HG03442 (cell line): ENCODE results near the gene DUS2.
"Not testable (repeated sequence)": the region's sequence is repeated elsewhere in the genome, so short reads cannot be mapped to it uniquely, and the experiment has no call there.

Source experiments
- ATAC-seq: cut with Tn5 transposase; IDR thresholded peaks from one replicate; pipeline ENCODE4 v1.9.1; 2021; ENCODE audit warnings: mild to moderate bottlenecking, moderate library complexity; ENCODE audit not compliant: unreplicated experiment

The DUS2 gene

DNA sequence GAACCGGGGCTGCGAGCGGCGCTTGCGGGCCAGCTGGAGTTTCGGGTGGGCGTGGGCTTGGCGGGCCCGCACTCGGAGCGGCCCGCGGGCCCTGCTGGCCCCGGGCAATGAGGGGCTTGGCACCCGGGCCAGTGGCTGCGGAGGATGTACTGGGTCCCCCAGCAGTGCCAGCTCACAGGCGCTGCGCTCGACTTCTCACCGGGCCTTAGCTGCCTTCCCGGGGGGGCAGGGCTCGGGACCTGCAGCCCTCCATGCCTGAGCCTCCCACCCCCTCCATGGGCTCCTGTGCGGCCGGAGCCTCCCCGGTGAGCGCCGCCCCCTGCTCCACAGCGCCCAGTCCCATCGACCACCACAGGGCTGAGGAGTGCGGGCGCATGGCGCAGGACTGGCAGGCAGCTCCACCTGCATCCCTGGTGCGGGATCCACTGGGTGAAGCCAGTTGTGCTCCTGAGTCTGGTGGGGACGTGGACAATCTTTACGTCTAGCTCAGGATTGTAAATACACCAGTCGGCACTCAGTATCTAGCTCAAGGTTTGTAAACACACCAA lies 24.8 kb upstream of the DUS2 start:
- not testable (repeated sequence) for ATAC-seq

DNA sequence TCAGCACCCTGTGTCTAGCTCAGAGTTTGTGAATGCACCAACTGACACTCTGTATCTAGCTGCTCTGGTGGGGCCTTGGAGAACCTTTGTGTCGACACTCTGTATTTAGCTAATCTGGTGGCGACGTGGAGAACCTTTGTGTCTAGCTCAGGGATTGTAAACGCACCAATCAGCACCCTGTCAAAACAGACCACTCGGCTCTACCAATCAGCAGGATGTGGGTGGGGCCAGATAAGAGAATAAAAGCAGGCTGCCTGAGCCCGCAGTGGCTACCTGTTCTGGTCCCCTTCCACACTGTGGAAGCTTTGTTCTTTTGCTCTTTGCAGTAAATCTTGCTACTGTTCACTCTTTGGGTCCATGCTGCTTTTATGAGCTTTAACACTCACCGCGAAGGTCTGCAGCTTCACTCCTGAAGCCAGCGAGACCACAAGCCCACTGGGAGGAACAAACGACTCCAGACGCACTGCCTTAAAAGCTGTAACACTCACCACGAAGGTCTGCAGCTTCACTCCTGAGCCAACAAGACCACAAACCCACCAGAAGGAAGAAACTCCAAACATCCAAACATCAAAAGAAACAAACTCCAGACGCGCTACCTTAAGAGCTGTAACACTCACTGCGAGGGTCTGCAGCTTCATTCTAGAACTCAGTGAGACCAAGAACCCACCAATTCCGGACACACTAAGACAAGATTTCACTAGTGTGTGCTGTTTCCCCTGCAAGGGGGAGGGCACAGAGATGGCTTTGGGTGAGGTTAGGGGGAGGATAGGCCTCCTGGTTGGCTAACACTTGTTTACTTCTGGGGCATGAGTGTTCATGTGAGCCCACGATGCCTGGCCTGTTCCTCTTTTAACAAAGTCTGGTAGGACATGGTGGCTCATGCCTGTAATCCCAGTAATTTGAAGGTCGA lies 24.1 kb upstream of the DUS2 start, which contains the start of gene DPEP2:
Gene DPEP2 (minus strand): TSS at position 706 of the 910 bp plus-strand sequence. CDS start 6,272 bp downstream, outside the sequence.
- ATAC-seq: not testable (repeated sequence)

DNA sequence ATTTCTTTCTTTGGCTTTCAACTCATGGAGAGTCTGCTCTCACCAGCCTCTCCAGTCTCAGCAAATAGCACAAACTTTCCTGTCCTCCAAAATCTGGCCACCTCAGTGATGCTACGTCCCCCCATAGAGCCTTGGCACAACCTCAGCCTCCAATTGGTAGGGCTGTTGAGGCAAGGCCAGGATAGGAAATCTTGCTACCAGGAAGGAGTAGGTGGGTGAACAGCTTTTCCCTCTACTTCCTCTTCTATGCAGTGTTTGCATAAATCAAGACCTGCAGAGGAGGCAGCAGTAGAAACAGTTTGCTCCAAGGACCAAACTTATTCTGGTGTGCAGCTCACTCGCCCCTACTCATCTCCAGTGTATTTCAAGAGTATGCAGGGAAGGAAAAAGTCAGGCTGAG lies 23.1 kb upstream of the DUS2 start:
- ATAC-seq: no peak

DNA sequence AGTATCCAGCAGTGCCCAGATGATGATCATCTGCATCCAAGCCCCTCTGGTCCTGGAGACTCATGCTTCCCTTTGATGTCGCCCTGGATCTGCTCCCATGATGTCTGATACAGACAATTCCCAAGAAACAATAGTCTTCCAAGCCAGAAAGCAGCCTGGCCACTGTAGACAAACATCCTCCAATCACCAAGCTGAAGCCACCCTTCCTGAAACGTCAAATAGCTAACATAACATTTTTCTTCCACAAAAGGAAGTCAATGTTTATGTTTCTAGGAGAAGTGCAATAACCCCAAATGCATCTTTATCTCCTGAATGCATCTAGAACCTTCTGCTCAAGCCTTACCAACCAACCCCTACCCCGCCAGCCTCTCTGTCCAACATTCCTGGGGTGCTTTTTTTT lies 22.6 kb upstream of the DUS2 start:
- no peak for ATAC-seq

DNA sequence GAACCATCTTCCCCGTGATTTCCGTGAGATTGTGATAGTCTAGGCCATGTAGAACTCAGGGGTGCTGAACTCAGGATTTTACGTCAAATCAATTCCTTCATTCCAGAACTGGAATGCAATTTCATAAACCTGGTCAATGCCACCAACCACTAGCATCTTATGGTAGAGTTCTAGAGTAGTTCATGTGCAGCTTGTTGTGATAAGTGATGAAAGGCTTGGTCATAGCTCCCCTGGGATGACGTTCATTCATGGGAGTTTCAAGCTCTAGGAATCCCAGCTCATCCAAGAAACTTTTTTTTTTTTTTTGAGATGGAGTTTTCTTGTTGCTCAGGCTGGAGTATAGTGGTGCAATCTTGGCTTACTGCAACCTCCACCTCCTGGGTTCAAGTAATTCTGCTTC lies 20.1 kb upstream of the DUS2 start:
- ATAC-seq: no peak

DNA sequence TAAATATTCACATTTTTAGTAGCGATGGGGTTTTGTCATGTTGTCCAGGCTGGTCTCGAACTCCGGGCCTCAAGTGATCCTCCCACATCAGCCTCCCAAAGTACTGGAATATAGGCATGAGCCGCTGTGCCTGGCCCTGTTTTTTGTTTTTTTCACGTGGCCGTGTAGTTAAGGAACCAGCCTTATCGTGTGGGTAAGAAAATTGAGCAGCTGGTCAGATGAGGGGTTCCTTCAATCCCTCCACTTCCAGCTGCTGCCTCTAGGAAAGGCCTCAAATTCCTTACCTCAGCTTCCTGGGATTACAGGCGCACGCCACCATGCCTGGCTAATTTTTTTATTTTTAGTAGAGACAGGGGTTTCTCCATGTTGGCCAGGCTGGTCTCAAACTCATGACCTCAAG lies 17.9 kb upstream of the DUS2 start:
- ATAC-seq: no peak

DNA sequence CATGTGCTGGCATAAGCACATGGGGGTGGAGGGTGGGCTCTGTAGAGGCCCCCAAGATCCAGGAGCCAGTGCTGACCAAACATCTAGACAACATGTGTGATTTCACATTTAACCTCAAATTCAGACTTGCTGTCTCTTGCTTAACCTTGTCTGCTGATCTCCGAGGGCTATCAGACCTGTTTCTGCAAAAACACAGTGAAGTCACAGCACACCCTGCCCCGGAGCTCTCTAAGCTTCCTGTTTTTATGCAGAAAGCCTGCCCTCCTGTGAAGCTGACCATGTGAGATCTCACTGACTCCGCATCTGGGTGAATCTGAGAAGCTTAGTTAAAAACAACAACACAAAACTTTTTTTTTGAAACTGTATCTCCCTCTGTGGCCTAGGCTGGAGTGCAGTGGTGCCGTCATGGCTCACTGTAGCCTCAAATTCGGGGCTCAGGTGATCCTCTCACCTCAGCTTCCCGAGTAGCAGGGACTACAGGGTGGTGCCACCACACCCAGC lies 17.2 kb upstream of the DUS2 start:
- ATAC-seq: no peak

DNA sequence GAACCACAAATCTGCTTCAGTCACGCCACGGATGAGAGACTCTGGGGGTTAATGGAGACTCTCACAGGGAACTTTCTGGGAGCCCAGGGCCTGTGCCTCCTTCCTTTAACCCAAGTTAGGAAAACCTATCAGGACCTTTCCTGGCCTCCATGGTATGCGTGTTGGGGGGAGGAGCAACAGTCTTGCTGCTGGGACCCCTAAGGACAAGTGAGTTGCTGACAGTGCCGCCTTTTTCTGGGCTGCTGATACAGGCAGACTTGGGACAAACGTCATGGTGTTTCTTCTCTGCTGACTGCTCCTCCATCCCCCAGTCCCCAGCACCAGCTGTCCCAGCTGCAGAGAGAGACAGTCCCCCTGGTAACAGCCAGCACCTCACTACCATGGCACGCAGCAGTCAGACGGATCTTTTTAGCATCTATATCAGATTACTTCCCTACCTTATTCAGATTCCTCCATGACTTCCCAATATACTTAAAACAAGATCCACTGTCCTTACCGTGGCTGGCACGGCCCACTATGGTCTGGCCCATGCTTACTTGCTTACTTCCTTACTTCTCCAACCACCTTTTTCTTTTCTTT lies 13.8 kb upstream of the DUS2 start:
- ATAC-seq: no peak

DNA sequence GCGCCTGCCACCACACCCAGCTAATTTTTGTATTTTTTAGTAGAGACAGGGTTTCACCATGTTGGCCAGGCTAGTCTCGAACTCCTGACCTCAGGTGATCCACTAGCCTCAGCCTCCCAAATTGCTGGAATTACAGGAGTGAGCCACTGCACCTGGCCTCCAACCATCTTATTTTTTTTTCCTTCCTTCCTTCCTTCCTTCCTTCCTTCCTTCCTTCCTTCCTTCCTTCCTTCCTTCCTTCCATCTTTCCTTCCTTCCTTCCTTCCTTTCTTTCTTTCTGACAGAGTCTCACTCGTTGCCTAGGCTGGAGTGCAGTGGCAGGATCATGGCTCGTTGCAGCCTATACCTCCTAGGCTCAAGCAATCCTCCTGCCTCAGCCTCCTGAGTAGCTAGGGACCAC lies 13.2 kb upstream of the DUS2 start:
- not testable (repeated sequence) for ATAC-seq

DNA sequence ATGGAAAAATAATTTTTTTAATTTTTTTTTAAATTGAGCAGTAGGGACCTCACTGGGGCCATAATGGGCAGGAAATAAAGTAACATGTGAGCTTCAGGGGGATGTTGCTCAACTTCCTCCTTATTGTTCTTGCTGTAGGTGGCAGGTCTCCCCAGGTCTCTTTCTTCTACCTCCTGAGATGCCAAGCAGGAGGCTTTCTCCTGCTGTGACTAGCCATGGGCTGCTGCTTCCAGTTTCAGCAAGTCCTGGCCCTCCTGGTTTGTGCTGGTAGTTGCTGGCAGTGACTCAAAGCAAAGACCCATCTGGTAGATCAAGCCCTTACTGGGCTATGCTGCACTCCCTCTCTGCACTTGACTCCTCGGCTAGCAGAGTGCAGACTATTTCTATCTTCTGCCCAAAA lies 9.6 kb upstream of the DUS2 start:
- ATAC-seq: no peak

DNA sequence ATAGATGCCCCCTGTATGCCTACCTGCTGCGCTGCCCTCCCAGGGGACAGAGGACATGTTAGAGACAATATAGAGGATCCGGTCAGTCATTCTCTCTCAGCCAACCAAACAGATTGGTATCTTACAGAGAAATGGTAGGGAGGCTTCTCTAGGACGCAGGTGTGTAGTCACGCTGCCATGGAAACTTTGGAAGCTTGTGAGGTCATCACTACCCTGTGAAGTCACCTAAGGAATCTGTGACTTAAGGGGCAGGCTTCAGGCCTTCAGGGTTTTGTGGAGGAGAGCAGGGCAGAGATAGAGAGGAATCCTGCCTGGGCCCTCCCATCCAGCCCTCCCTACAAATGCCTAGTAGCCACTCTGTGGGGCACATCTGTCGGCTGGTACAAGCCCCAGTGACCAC lies 7.4 kb upstream of the DUS2 start, which contains the start of gene DPEP2NB:
Gene DPEP2NB (minus strand): TSS at position 231 of the 400 bp plus-strand sequence. CDS start 141 bp downstream, at position 90.
- ATAC-seq: no peak

DNA sequence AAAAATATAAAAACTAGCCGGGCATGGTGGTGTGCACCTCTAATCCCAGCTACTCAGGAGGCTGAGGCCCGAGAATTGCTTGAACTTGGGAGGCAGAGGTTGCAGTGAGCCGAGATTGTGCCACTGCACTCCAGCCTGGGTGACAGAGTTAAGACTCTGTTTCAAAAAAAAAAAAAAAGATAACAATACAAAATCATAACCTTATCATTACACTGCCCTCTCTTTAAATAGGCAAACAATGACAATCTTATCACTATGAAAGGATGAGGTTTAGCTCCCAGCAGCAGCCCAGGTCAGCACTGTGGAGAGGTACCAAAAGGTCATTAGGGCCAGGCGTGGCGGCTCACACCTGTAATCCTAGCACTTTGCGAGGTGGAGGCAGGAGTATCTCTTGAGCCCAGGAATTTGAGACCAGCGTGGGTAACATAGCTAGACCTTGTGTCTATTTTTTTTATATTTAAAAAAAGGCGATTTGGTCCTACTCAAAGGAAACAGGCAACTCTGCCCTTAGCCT lies 3.9 kb upstream of the DUS2 start:
- ATAC-seq: no peak

DNA sequence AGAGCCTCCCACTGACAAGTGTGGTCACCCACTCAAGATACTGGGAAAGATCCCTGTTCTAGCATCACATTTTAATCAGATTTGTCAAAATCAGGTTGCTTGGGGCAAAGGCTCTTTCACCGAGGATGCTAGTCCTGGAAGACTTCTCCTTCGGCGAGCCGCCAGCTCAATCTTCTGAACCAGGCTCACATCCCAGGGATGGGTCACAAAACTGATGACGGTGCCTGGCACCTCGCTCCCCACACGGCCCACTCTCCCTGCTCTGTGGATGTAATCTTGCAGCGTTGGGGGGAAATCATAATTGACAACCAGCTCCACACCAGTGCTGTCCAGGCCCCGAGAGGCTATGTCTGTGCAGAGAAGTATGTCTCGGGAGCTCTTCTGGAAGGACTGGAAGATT lies 1.6 kb upstream of the DUS2 start:
- no peak for ATAC-seq

DNA sequence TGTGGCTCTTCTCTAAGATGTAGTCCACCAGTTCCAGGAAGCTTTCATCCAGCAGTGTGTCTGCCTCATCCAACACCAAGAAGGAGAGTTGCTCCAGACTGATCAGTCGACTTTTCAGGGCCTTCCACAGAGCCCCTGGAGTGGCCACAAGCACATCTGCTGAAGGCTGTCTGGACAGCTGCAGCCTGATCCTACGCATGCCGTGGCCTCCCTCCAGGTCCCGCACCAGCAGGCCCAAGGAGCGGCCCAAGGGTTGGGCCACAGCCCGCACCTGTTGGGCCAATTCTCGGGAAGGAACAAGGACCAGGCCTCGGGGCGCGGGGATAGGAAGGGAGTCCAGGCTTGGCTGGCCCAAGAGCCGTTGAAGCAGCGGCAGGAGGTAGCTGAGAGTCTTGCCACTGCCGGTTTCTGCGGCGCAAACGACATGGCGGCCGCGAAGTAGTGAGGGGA lies 781 bp upstream of the DUS2 start:
- peak; percentile 2 for ATAC-seq

DNA sequence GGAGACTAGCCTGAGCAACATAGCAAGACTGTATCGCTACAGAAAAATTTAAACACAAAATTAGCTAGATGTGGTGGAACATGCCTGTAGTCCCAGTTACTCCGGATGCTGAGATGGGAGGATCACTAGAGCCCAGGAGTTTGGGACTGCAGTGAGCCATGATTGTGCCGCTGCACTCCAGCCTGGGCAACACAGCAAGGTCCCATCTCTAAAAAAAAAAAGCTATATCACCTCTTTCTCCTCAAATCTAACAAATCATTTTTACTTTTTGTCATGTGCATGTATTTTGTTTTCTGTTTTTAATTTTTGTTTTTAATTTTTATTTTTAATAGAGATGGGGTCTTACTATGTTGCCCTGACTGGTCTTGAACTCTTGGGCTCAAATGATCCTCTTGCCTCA lies 5.9 kb downstream of the DUS2 start:
- no peak for ATAC-seq

DNA sequence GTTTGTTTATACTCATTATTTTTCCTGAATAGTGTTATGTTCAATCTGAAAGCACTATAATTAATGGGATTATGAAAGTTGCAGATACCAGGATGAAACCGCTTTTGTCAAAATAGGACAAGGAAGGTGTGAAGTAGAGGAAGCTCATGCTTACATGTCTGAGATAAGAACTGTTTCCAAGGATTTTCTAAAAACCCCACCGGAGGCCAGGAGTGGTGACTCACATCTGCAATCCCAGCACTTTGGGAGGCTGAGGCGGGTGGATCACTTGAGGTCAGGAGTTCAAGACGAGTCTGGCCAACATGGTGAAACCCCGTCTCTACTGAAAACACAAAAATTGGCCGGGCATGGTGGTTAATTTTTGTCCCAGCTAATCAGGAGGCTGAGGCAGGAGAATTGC lies 7.0 kb downstream of the DUS2 start:
- ATAC-seq: not testable (repeated sequence)

DNA sequence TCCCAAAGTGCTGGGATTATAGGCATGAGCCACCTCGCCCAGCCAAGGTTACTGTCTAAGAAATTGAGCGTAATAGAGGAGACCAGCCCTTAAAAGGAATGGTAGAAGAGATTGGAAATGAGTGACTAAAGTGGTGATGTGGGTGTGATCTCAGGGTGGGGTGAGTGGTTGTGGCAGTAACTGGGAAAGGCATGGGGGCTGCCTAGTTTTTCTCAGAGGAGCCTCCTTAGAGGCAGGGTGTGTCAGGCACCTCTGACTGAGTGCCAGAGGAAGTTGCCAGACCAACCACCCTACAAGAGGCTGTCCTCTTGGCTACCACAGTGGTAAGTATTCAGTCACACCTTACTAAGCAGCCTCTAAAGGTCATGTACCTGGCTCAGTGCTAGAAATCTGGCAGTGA lies 8.9 kb downstream of the DUS2 start:
- ATAC-seq: no peak

DNA sequence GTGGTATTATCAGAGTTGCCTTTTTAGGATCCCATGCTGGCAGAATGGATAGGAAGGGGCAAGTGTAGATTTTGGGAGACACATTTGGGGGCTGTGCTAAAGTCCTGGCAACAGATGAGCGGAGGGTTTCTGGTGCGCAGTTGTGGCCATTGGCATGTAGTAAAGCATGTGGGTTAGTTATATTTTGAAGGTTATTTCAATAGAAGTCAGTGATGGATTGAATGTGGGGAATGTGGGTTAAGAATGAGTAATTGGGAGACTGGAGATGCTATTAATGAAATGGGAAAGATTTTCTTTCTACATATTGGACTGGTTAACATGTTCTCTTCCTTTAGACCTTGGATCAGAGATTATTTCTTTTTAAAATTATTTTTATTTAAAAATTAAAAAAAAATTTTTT lies 10.0 kb downstream of the DUS2 start:
- no peak for ATAC-seq

DNA sequence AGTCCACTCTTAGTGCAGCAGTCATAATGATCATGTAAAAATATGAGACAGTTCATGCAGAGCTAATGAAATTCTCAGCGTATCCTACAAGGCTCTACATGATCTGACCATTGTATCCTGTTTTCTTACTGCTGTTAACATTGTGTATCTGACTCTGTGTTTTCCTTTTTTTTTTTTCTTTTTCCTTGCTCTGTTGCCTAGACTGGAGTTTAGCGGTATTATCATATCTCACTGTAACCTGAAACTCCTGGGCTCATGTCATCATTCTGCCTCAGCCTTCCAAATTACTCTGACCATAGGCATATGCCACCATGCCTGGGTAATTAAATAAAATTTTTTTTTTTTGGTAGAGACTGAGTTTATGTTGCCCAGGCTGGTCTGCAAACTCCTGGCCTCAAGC lies 12.1 kb downstream of the DUS2 start:
- no peak for ATAC-seq

DNA sequence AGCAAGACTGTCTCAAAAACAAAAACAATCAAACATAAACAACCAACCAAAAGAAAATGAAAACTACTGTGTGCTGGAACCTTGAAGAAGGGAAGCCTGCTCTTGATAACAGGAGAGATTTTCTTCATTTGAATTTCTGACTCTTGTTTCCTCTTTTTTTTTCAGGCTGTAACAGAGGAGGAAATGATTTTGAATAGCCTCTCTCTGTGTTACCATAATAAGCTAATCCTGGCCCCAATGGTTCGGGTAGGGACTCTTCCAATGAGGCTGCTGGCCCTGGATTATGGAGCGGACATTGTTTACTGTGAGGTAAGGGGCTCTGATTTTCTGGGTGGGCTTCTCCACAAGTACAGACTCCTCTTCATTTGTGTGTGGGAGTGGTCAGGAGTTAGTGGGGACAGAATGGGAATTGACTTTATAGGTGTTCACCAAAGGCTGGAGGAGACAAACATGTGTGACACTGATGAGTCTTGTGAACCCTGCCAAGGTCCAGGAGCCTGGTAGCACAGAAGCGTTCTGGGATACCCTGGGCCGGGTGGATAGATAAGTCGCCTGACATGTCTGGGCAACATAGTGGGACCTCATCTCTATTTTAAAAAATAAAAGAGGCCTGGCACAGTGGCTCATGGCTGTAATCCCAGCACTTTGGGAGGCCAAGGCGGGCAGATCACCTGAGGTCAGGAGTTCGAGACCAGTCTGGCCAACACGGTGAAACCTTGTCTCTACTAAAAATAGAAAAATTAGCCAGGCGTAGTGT lies 14.9 kb downstream of the DUS2 start:
- ATAC-seq: no peak
